HL-60 (cell line): Measurements from ENCODE around the gene NARF.

ENCODE experiments used
- GABPA ChIP-seq: IDR thresholded peaks from 2 replicates; pipeline ENCODE4 v1.6.1; 2012; ENCODE audit warnings: low read depth
- POLR2AphosphoS5 ChIP-seq: IDR thresholded peaks from 2 replicates; pipeline ENCODE4 v1.6.1; 2012; ENCODE audit warnings: low read depth
- SPI1 ChIP-seq: IDR thresholded peaks from 2 replicates; pipeline ENCODE4 v1.6.1; 2012; ENCODE audit warnings: low read depth, mild to moderate bottlenecking, borderline replicate concordance
- TF ChIP-seq, protein P1 (sequence below): IDR thresholded peaks from one replicate; pipeline ENCODE4 v1.5.1; 2011; ENCODE audit warnings: low read length, control low read depth, inconsistent platforms; ENCODE audit not compliant: insufficient read depth
- TF ChIP-seq, protein P2 (sequence below): IDR thresholded peaks from 2 replicates; pipeline ENCODE4 v1.6.1; 2012; ENCODE audit warnings: low read depth; ENCODE audit not compliant: insufficient replicate concordance

- TF ChIP-seq, protein P1, sequence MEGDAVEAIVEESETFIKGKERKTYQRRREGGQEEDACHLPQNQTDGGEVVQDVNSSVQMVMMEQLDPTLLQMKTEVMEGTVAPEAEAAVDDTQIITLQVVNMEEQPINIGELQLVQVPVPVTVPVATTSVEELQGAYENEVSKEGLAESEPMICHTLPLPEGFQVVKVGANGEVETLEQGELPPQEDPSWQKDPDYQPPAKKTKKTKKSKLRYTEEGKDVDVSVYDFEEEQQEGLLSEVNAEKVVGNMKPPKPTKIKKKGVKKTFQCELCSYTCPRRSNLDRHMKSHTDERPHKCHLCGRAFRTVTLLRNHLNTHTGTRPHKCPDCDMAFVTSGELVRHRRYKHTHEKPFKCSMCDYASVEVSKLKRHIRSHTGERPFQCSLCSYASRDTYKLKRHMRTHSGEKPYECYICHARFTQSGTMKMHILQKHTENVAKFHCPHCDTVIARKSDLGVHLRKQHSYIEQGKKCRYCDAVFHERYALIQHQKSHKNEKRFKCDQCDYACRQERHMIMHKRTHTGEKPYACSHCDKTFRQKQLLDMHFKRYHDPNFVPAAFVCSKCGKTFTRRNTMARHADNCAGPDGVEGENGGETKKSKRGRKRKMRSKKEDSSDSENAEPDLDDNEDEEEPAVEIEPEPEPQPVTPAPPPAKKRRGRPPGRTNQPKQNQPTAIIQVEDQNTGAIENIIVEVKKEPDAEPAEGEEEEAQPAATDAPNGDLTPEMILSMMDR: no peak
- TF ChIP-seq POLR2AphosphoS5 (no peak), SPI1 (no peak), GABPA (no peak)
- TF ChIP-seq, protein P2, sequence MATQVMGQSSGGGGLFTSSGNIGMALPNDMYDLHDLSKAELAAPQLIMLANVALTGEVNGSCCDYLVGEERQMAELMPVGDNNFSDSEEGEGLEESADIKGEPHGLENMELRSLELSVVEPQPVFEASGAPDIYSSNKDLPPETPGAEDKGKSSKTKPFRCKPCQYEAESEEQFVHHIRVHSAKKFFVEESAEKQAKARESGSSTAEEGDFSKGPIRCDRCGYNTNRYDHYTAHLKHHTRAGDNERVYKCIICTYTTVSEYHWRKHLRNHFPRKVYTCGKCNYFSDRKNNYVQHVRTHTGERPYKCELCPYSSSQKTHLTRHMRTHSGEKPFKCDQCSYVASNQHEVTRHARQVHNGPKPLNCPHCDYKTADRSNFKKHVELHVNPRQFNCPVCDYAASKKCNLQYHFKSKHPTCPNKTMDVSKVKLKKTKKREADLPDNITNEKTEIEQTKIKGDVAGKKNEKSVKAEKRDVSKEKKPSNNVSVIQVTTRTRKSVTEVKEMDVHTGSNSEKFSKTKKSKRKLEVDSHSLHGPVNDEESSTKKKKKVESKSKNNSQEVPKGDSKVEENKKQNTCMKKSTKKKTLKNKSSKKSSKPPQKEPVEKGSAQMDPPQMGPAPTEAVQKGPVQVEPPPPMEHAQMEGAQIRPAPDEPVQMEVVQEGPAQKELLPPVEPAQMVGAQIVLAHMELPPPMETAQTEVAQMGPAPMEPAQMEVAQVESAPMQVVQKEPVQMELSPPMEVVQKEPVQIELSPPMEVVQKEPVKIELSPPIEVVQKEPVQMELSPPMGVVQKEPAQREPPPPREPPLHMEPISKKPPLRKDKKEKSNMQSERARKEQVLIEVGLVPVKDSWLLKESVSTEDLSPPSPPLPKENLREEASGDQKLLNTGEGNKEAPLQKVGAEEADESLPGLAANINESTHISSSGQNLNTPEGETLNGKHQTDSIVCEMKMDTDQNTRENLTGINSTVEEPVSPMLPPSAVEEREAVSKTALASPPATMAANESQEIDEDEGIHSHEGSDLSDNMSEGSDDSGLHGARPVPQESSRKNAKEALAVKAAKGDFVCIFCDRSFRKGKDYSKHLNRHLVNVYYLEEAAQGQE: no peak
These were observed 23.4 kb upstream of the NARF start for GRCh38 chr17:82435103-82435502.
